Testis (tissue), 3 donors: Measurements from ENCODE around the gene RERE. TPM values are rescaled to one million over a fixed set of nuclear protein-coding genes. Genes with fewer than 3 reads are reported as not detected.

Experiments used
- DNase-seq: peaks from one replicate; pipeline ENCODE4 v3.0.0-alpha.2; 2019
- H3K27ac ChIP-seq, 2 donors: fragments of 200-600 bp; sonication (generic); one replicate each; pipeline ENCODE4 v1.5.1; 2019
- H3K27me3 ChIP-seq: fragments of 200-600 bp; sonication (generic); one replicate; pipeline ENCODE4 v1.5.1; 2019
- H3K36me3 ChIP-seq: fragments of 200-600 bp; sonication (generic); one replicate; pipeline ENCODE4 v1.5.1; 2017; ENCODE audit warnings: low read depth; ENCODE audit errors: missing control alignments
- H3K4me1 ChIP-seq: fragments of 200-600 bp; sonication (generic); one replicate; pipeline ENCODE4 v1.5.1; 2019
- H3K4me3 ChIP-seq, 2 donors: fragments of 200-600 bp; sonication (generic); one replicate each; pipeline ENCODE4 v1.5.1; 2017 to 2019
- H3K9me3 ChIP-seq: fragments of 200-600 bp; sonication (generic); one replicate; pipeline ENCODE4 v1.5.1; 2017
- CTCF ChIP-seq, 3 experiments: fragments of 450-650 bp in 2 of 3; fragments of 200-600 bp in 1 of 3; sonication (generic) in 1 of 3; IDR thresholded peaks; one replicate each; pipeline ENCODE4 v1.5.1; 2016 to 2019; ENCODE audit warnings: antibody characterized with exemption in 3 of 3, mild to moderate bottlenecking in 2 of 3, moderate library complexity in 1 of 3
- POLR2A ChIP-seq: fragments of 450-650 bp; IDR thresholded peaks from one replicate; pipeline ENCODE4 v1.6.1; 2017; ENCODE audit warnings: antibody characterized with exemption, mild to moderate bottlenecking, moderate library complexity
- WGBS, 2 donors: methylation state at CpG; one replicate each; pipeline ENCODE4 v1.1.5; 2018; 5-methylcytosine and 5-hydroxymethylcytosine counted together
- intact Hi-C: fragments of 100-400 bp; cut with DNase I; formaldehyde crosslinking; loops from one replicate; pipeline ENCODE4 v1.15.1; 2023; ENCODE audit warnings: low total_unique reads
- polyA plus RNA-seq: library from polyadenylated mRNA; stranded (reverse); fragments of 350-450 nt; fragmentation: Illumina TruSeq; extraction: RNeasy Lipid Tissue Mini Kit (QIAGEN cat#74804); gene quantifications from one replicate; pipeline ENCODE4 v1.2.3, GENCODE V29; 2014; ENCODE audit warnings: low read depth, low replicate concordance; ENCODE audit not compliant: insufficient read depth
- total RNA-seq, 2 donors: library from RNA; depleted of rRNA; stranded (reverse); fragments of >200 nt; gene quantifications; one replicate each; pipeline ENCODE4 v1.2.3, GENCODE V29; 2016

The RERE gene
- total and polyA plus RNA-seq, 3 donors from 2014 or later: 90.8 to 229 (median 203) TPM

GRCh38 chr1:8371372-8371991 lies 446.0 kb downstream of the RERE start:
- no peak for TF ChIP-seq CTCF (IDR thresholded peaks at IDR 0.05)
- no peak for TF ChIP-seq POLR2A
- peak overlapping the region; percentile 56 to 76 for H3K27ac ChIP-seq
- H3K27me3 ChIP-seq: no peaks in the 10 kb centered on the region
- H3K4me3 ChIP-seq: no peak overlapping the region
- H3K4me1 ChIP-seq: peaks cover 53% of the 10 kb centered on the region
- H3K9me3 ChIP-seq: no peaks in the 10 kb centered on the region
- DNase-seq: peak; percentile 17
- H3K36me3 ChIP-seq: no peaks in the 10 kb centered on the region
- intact Hi-C loops: no loop called here
- WGBS, 2 donors: 77 to 82% methylated on average over 9 of the region's 9 CpGs

- Histone ChIP-seq H3K4me1 (peaks cover 53% of the 10 kb centered on the region), H3K9me3 (no peaks in the 10 kb centered on the region), H3K4me3 (no peak overlapping the region), H3K27ac (peak overlapping the region in 1 of 2 donors; percentile 56), H3K27me3 (no peaks in the 10 kb centered on the region), H3K36me3 (no peaks in the 10 kb centered on the region)
- WGBS, 2 donors: 49 to 52% methylated on average over 4 to 5 of the region's 5 CpGs
- intact Hi-C loops: no loop called here
- peak; percentile 49 for DNase-seq
- no peak for TF ChIP-seq CTCF (IDR thresholded peaks at IDR 0.05)
- TF ChIP-seq POLR2A: no peak
Observed at GRCh38 chr1:8370905-8371315, 446.5 kb downstream of the RERE start.

DNA sequence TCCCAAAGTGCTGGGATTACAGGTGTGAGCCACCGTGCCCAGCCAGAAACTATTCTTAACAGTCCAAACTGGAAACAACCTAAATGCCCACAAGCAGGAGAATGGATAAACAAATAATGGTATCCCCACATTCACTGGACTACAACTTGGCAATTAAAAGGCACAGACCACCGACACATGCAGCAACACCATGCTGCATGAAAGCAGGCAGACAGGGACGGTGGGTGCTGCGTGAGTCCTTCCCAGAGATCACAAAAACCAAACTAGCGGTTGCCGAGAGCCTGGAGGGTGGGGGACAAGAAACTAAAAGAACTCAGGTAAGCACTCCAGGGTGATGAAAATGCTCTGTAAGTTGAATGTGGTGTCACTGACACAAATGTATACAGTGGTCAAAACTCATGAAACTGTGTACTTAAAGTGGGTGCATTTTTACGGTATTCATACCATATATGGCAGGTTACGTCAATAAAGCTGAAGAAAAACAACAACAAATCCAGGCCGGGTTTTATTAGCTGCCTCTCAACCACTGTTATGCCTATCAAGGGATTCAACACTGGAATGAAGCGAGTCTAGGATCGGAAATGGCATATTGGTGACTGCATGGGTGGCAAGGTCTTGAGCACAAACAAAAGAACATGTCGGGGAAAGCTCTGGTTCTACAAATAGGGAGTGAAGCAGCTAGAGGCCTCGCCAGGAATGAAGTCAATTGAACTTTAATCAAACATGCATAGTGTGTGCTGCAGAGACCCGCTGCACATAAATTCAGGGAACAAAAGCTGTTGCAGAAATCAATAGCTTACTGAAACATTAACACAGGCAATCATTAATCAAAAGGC lies 447.2 kb downstream of the RERE start:
- peak; percentile 11 for DNase-seq
- Histone ChIP-seq H3K36me3 (no peaks in the 10 kb centered on the region), H3K4me3 (no peak overlapping the region), H3K27ac (no peak overlapping the region), H3K27me3 (no peaks in the 10 kb centered on the region), H3K4me1 (peaks cover 53% of the 10 kb centered on the region), H3K9me3 (no peaks in the 10 kb centered on the region)
- TF ChIP-seq POLR2A (no peak), CTCF (IDR thresholded peaks at IDR 0.05) (no peak)
- 72 to 74% methylated on average over 14 of the region's 14 CpGs for WGBS, 2 donors
- intact Hi-C loops: no loop called here

DNA sequence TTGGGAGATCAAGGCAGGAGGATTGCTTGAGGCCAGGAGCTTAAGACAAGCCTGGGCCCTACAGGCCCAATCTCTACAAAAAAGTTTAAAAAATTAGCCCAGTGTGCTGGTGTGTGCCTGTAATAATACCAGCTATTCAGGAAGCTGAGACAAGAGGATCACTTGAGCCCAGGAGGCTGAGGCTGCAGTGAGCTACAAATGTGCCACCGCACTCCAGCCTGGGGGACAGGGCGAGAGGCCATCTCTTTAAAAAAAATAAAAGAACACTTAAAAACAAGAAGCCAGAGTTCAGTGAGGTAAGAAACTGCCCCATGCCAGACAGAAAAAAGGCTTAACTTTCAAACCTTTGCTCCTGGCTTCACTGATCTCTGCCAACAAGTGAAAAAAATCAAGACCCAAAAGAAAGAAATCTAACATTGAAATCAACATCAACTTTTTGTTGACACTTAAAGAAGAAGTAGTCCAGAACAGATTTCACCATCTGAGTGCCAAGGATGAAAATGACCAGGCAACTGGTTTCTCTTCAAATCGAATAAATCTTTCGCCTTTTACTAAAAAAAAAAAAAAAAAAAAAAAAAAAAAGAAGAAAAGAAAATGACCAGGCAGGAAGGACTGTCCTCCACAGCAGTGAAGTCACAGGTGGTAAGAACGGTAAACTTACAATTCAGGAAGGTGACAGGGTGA lies 448.3 kb downstream of the RERE start:
- no peaks in the 10 kb centered on the region for H3K27me3 ChIP-seq
- H3K9me3 ChIP-seq: no peaks in the 10 kb centered on the region
- no peak overlapping the region for H3K4me3 ChIP-seq
- H3K27ac ChIP-seq: no peak overlapping the region
- H3K36me3 ChIP-seq: no peaks in the 10 kb centered on the region
- peaks cover 58% of the 10 kb centered on the region for H3K4me1 ChIP-seq
- no peak for DNase-seq
- TF ChIP-seq POLR2A (no peak), CTCF (IDR thresholded peaks at IDR 0.05) (no peak)
- 84 to 87% methylated on average over 5 of the region's 5 CpGs for WGBS, 2 donors
- intact Hi-C loops: no loop called here
